ENCODE data around the gene GFOD1.

The GFOD1 gene

DNA sequence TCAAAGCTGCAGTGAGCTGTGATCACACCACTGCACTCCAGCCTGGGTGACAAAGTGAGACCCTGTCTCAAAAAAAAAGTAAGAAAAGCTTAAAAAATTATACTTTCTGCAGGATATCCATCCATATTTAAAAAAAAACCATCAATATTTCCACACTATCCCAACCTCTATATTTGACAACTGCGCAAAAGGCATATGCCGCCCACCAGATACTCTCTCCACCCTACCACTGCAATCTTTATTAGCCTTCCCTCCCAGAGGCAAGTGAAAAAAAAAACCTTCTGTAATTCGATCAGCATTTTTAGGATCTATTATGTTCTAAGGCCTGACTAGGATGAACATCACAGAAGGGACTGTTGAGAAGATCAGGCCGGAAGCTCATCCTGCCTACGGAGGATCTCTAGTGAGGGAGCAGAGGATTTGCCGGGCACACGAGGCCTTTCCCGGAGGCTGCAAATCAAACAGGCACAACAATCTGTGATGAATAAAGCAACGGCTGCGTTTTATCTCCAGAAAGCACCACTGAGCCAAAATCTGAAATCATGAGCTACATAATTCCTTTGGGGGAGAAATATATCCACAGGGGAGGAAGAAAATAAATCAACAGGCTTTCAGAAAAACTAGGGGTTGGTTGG lies 65.9 kb downstream of the GFOD1 start:
- DNase-seq, result no peak

DNA sequence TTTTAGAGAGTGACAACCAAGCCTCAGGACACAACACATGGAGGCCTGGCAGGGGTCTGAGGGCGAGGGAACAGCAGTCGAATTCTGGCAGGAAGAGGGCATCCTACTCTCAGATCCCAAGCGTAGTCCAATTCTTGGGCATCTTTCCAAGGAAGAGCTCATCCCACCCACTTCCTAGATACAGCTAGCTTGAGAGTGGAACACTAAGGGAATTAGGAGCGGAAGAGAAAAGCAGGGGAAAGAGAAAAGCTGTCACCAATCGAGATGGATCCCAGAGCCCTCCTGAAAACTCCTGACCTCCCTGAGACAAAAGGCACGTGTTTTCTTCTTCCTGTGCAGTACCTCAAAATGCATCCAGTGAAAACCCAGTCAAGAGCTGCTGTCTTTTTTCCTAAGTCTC lies 67.1 kb downstream of the GFOD1 start:
- no peak for DNase-seq

GRCh38 chr6:13419422-13420195 lies 67.8 kb downstream of the GFOD1 start:
- DNase-seq, result no peak

DNA sequence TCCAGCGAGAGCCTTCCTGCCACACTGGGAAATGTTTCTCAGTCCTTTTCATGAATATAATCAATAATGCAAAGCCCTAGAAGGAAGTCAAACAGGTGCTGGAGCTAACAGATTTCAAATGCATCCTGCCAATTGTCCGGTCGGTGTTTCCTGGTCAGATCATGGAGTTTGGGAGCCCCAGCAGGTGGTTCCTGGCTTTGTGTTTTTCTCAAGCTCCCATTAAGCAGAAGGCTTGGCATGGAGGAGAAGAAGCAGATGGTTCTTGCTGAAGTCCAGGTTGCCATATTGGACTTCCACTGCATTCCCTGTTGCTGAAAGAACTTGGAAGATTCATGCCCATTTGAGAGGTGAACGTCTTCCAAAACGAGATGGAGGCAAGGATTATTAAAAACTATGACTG lies 68.6 kb downstream of the GFOD1 start:
- DNase-seq, result no peak

GRCh38 chr6:13417954-13418353 lies 69.4 kb downstream of the GFOD1 start:
- DNase-seq, result no peak

DNA sequence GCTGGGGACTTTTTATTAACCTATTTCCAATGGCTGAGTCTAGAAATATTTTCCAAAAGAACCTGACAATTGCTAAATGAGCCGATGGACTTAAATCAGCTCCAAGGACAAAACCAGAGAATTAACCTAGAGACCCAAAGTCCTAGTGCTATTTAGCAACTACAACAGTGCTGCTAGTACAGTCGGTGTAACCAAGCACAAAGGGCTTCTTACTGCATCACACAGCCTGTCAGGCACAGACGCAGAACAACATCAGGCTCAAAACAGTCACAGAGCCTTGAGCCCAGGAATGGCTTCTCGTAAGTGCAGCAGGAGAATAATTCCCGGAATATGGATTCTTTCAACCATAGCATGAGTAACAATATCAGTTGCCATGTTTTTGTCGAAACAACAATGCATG lies 70.0 kb downstream of the GFOD1 start:
- DNase-seq, result no peak

GRCh38 chr6:13415283-13415682 lies 72.1 kb downstream of the GFOD1 start:
- DNase-seq, result no peak

DNA sequence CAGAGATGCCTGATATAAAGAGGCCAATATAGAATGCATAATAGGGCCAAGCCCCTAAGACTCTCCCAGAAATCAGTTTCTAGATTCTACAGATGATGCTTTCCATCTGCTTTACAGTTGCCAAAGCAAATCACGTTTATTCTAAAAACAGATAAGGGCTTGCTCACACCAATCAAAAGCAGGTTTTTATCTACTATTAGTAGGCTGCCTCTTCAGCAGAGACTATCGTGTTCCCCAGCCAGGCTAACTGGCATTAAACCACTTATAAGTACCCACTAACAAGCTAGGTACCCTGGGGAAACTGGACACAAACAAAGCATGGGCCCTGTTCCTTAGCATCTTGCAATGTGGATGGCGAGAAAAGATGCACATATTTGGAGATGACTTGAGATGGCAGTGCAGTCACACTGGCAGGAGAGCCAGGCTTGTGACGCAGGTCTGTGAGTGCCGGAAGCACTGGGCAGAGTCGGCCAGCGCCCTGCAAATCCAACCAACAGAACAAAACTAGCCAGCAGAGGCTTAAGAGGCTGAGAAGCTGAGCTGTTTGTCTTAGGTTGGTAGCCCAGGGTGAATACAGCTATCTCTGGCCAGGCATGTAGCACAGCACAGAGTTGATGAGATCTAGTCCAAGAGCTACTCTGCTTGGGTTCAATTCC lies 73.4 kb downstream of the GFOD1 start:
- DNase-seq, result no peak

DNA sequence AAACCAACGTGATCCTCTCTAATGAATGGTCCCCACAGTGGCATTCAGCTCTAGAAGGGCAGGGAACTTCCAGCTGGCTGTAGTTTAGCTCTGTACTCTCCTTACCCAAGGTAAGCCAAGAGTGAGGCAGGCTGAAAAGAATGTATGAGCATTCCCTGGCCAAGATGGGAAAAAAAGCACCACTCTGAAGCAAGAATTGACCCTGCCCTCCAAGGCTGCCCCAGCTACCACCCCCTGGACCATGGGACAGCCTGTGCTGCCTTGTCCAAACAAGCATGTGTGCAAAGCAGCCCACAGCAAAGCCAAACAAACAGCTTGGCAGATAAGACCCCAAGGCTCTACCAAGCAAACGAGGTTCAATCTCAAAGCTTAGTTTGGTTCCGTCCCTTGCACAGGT lies 73.9 kb downstream of the GFOD1 start:
- DNase-seq, result no peak

GRCh38 chr6:13412639-13413465 lies 74.5 kb downstream of the GFOD1 start:
- no peak for DNase-seq

GRCh38 chr6:13412211-13412610 lies 75.2 kb downstream of the GFOD1 start:
- DNase-seq, result no peak

GRCh38 chr6:13411484-13411883 lies 75.9 kb downstream of the GFOD1 start:
- no peak for DNase-seq

DNA sequence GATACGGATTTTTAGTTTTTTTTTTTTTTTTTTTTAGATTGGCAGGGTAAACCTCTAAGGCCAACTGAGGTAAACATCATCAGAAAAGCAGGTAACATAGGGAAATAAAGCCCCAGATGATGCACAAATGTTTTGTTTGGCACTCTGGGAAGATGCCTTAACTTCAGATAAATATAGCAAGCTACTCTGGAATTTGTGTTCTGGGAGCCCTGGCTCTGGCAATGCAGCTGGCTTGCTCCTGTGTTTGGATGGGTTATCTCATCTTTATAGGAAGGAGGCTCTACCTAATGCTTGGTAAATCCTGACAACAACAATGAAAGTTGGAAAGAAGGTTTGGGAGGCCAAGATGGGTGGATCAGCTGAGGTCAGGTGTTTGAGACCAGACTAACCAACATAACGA lies 77.4 kb downstream of the GFOD1 start:
- no peak for DNase-seq

- DNase-seq, result peak; percentile 99
Observed at GRCh38 chr6:13407709-13408695, 79.4 kb downstream of the GFOD1 start.

GRCh38 chr6:13407368-13407708 lies 80.1 kb downstream of the GFOD1 start:
- no peak for DNase-seq

GRCh38 chr6:13406781-13407180 lies 80.6 kb downstream of the GFOD1 start:
- peak; percentile 78 for DNase-seq

GRCh38 chr6:13405961-13406477 lies 81.4 kb downstream of the GFOD1 start:
- no peak for DNase-seq

GRCh38 chr6:13404892-13405254 lies 82.5 kb downstream of the GFOD1 start:
- DNase-seq, result no peak

GRCh38 chr6:13404228-13404891 lies 83.0 kb downstream of the GFOD1 start:
- peak; percentile 86 for DNase-seq

- no peak for DNase-seq
Observed at GRCh38 chr6:13402711-13403110, 84.7 kb downstream of the GFOD1 start.

GRCh38 chr6:13400772-13401171 lies 86.6 kb downstream of the GFOD1 start:
- DNase-seq, result no peak

All from MV-4-11 (cell line).